Mucosa of descending colon (tissue), 3 donors: ENCODE data around the gene EVC2. TPM values are rescaled to one million over a fixed set of nuclear protein-coding genes. Genes with fewer than 3 reads are reported as not detected.

Source experiments
- ATAC-seq: fragments of 200-7000 bp; cut with Tn5 transposase; one replicate; pipeline ENCODE4 v1.9.1; 2020; ENCODE audit warnings: mild to moderate bottlenecking, moderate library complexity
- DNase-seq, 3 donors: peaks; one replicate each; pipeline ENCODE4 v3.0.0-alpha.2; 2020
- H3K36me3 ChIP-seq: fragments of 200-600 bp; one replicate; pipeline ENCODE4 v1.8.0; 2021; ENCODE audit warnings: low read depth, mild to moderate bottlenecking
- H3K4me1 ChIP-seq: fragments of 200-600 bp; one replicate; pipeline ENCODE4 v1.8.0; 2021; ENCODE audit warnings: low read depth, mild to moderate bottlenecking
- H3K4me3 ChIP-seq: fragments of 200-600 bp; one replicate; pipeline ENCODE4 v1.8.0; 2021; ENCODE audit warnings: mild to moderate bottlenecking
- H3K9me3 ChIP-seq: fragments of 200-600 bp; one replicate; pipeline ENCODE4 v1.8.0; 2021; ENCODE audit warnings: mild to moderate bottlenecking
- CTCF ChIP-seq: fragments of 200-600 bp; IDR thresholded peaks from one replicate; pipeline ENCODE4 v1.8.0; 2022; ENCODE audit warnings: antibody characterized with exemption, mild to moderate bottlenecking
- intact Hi-C, 2 donors: fragments of 100-400 bp; cut with DNase I in 1 of 2; cut with micrococcal nuclease in 1 of 2; formaldehyde crosslinking; loops; one replicate each; pipeline versions ENCODE4 v1.11.0 to v1.11.1; 2022; cut with DNase I, micrococcal nuclease
- total RNA-seq, 3 donors: library from RNA; stranded (reverse); fragmentation: NEBNext Ultra II Directional in 2 of 3; extraction: Animal tissue kit (Norgen Biotek cat#: 25700) in 2 of 3; gene quantifications; one replicate each; pipeline versions ENCODE4 v1.2.1 to v1.2.4, GENCODE V29; 2021 to 2023
- donor health status: DM: no; HTN: no; CAD: no; lungs with moderate emphysema.
- donor health status: DM: no; HTN: no; CAD: no.
- donor health status: DM: no; HTN: yes; CAD: no.

EVC2 gene
- total RNA-seq, 3 donors from 2014 or later: 0.64 to 6.5 (median 1.1) TPM

- Histone ChIP-seq H3K4me3 (no peak overlapping the region), H3K4me1 (no peaks in the 10 kb centered on the region), H3K36me3 (no peaks in the 10 kb centered on the region), H3K9me3 (no peaks in the 10 kb centered on the region)
- intact Hi-C loops: no loop called here
- no peak for DNase-seq
- no peak for ATAC-seq
- no peak for TF ChIP-seq CTCF
These were observed 147.1 kb downstream of the EVC2 start for GRCh38 chr4:5561286-5561685.

- Histone ChIP-seq H3K36me3 (no peaks in the 10 kb centered on the region), H3K9me3 (no peaks in the 10 kb centered on the region), H3K4me1 (no peaks in the 10 kb centered on the region), H3K4me3 (no peak overlapping the region)
- DNase-seq (no peak), ATAC-seq (no peak)
- TF ChIP-seq CTCF: no peak
- intact Hi-C loops: no loop called here
These were observed 149.9 kb downstream of the EVC2 start for GRCh38 chr4:5558502-5558901.

GRCh38 chr4:5554376-5554775 lies 154.0 kb downstream of the EVC2 start:
- ATAC-seq (no peak), DNase-seq (no peak)
- Histone ChIP-seq H3K4me3 (no peak overlapping the region), H3K36me3 (no peaks in the 10 kb centered on the region), H3K9me3 (peaks cover 9% of the 10 kb centered on the region), H3K4me1 (no peaks in the 10 kb centered on the region)
- intact Hi-C loops: no loop called here
- TF ChIP-seq CTCF: no peak

GRCh38 chr4:5553801-5554200 lies 154.6 kb downstream of the EVC2 start:
- ATAC-seq (no peak), DNase-seq (no peak)
- intact Hi-C loops: no loop called here
- Histone ChIP-seq H3K4me1 (no peaks in the 10 kb centered on the region), H3K36me3 (no peaks in the 10 kb centered on the region), H3K4me3 (no peak overlapping the region), H3K9me3 (peaks cover 9% of the 10 kb centered on the region)
- no peak for TF ChIP-seq CTCF

- no peak overlapping the region for H3K4me3 ChIP-seq
- no peak for DNase-seq
- peaks cover 17% of the 10 kb centered on the region for H3K9me3 ChIP-seq
- no peaks in the 10 kb centered on the region for H3K4me1 ChIP-seq
- ATAC-seq: no peak
- no peak for TF ChIP-seq CTCF
- H3K36me3 ChIP-seq: no peaks in the 10 kb centered on the region
- intact Hi-C loops: no loop called here
These were observed 155.9 kb downstream of the EVC2 start for GRCh38 chr4:5552451-5552850.

- no peak overlapping the region for H3K4me3 ChIP-seq
- no peaks in the 10 kb centered on the region for H3K36me3 ChIP-seq
- H3K4me1 ChIP-seq: no peaks in the 10 kb centered on the region
- no peak for ATAC-seq
- peaks cover 26% of the 10 kb centered on the region for H3K9me3 ChIP-seq
- intact Hi-C loops: no loop called here
- TF ChIP-seq CTCF: no peak
- no peak for DNase-seq
These were observed 160.6 kb downstream of the EVC2 start for GRCh38 chr4:5547651-5548249.
